Vagina (tissue), 2 donors: ENCODE data around the gene NUP210L.

Experiments
- CTCF ChIP-seq, 3 experiments: fragments of 450-650 bp in 2 of 3; fragments of 200-600 bp in 1 of 3; sonication (generic) in 1 of 3; IDR thresholded peaks; one replicate each; pipeline ENCODE4 v1.5.1; 2017 to 2019; ENCODE audit warnings: antibody characterized with exemption in 3 of 3, mild to moderate bottlenecking in 2 of 3, moderate library complexity in 2 of 3
- POLR2A ChIP-seq, 2 donors: fragments of 450-650 bp; IDR thresholded peaks; one replicate each; pipeline ENCODE4 v1.6.1; 2017; ENCODE audit warnings: antibody characterized with exemption in 2 of 2, mild to moderate bottlenecking in 2 of 2, moderate library complexity in 2 of 2
- POLR2AphosphoS5 ChIP-seq, 2 donors: sonication (generic); formaldehyde crosslinking; IDR thresholded peaks; one replicate each; pipeline ENCODE4 v1.9.0; 2017; ENCODE audit warnings: antibody characterized with exemption in 2 of 2, mild to moderate bottlenecking in 2 of 2, low read depth in 1 of 2; ENCODE audit not compliant: insufficient read depth in 1 of 2

DNA sequence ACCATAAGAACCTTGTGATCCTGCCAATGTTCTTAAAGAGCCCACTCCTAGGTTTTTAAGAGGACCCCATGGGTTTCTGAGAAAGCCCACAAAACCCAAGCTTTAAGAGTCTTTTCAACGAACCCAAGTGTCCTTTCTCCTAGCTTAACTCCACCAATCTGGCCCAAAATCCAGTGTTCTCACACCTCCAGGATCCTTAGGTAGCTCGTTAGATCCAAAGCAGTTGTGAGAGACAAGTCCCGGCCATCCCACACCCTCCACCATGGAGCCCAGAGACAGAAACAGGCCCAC, 210.1 kb downstream of the NUP210L start:
- no peak for TF ChIP-seq POLR2A (IDR thresholded peaks at IDR 0.05)
- no peak for TF ChIP-seq CTCF (IDR thresholded peaks at IDR 0.05)
- no peak for TF ChIP-seq POLR2AphosphoS5 (IDR thresholded peaks at IDR 0.05; ENCODE audit: insufficient read depth in 1 of 2, low read depth in 1 of 2)
